Measurements from ENCODE around the gene ENPP1. TPM values are rescaled to one million over a fixed set of nuclear protein-coding genes. Genes with fewer than 3 reads are reported as not detected.

The ENPP1 gene
- total and polyA plus RNA-seq, 2 of the 4 experiments (the other 2 are of a cell fraction) = 10.9 to 38.9 TPM

GRCh38 chr6:131773284-131773950 is 34.4 kb upstream of the ENPP1 start:
- Histone ChIP-seq H3K4me3 (ENCODE audit: insufficient read depth, low read depth, low read length) (no peak overlapping the region), H4K5ac (ENCODE audit: low read depth, low read length) (no peak overlapping the region), H3K23ac (ENCODE audit: low read depth, low read length) (no peak overlapping the region), H3K4ac (ENCODE audit: low read depth, low read length) (no peak overlapping the region), H2BK120ac (ENCODE audit: low read depth, low read length) (no peak overlapping the region), H3K9ac (ENCODE audit: low read depth, low read length) (no peak overlapping the region), H3K14ac (replicated peaks; ENCODE audit: low read depth, low read length) (no peak overlapping the region), H2AFZ (replicated peaks; ENCODE audit: low read length, poor library complexity) (no peak overlapping the region), H3K18ac (ENCODE audit: low read depth, low read length) (no peak overlapping the region), H3K4me2 (ENCODE audit: low read depth, low read length) (no peak overlapping the region), H2BK5ac (ENCODE audit: low read depth, low read length, poor library complexity, severe bottlenecking) (no peak overlapping the region), H3K36me3 (ENCODE audit: control insufficient read depth, insufficient read depth, low read length) (no peaks in the 10 kb centered on the region), H4K91ac (ENCODE audit: insufficient read depth, low read depth, low read length) (no peak overlapping the region), H2AK5ac (ENCODE audit: low read depth, low read length) (no peak overlapping the region), H3K9me3 (ENCODE audit: control insufficient read depth, insufficient read depth, low read length) (no peaks in the 10 kb centered on the region), H4K8ac (ENCODE audit: low read depth in 2 of 2, low read length in 2 of 2) (no peak overlapping the region), H3K27ac (ENCODE audit: insufficient read depth, low read length) (no peak overlapping the region), H3K4me1 (ENCODE audit: control insufficient read depth, insufficient read depth, low read length) (peaks cover 2% of the 10 kb centered on the region; the same call in 1 of the 2 replicates), H2BK20ac (ENCODE audit: low read depth, low read length) (no peak overlapping the region), H2AK9ac (replicated peaks; ENCODE audit: low read depth, low read length, poor library complexity) (no peak overlapping the region), H3K79me1 (ENCODE audit: low read depth in 1 of 2, low read length in 2 of 2) (no peaks in the 10 kb centered on the region), H4K20me1 (ENCODE audit: insufficient read depth, low read length) (no peaks in the 10 kb centered on the region), H3K27me3 (ENCODE audit: control insufficient read depth, insufficient read depth, low read length) (no peaks in the 10 kb centered on the region; the same call in 1 of the 2 replicates), H3K56ac (ENCODE audit: extremely low read depth, insufficient read depth, low read length) (no peak overlapping the region), H2BK15ac (ENCODE audit: low read depth, low read length) (no peak overlapping the region), H3K9me1 (ENCODE audit: insufficient read depth, low read length) (peaks cover 1% of the 10 kb centered on the region; the same call in 1 of the 2 replicates)
- BruUV-seq (replicated peaks) = no TSS peak
- ChIA-PET POLR2A (ENCODE audit: unreplicated experiment) (no interaction called here), CTCF (interaction anchor here (0.6 kb wide), 1 partner anchor 355 kb away, joined by 3 read pairs; no protein-coding TSS in a partner anchor)
- dilution Hi-C loops (cut with HindIII; ENCODE audit: low sequenced_read_pairs, unreplicated experiment) = no loop called here
- no peak for TF ChIP-seq ELK1 (IDR thresholded peaks at IDR 0.05; ENCODE audit: borderline replicate concordance, low read depth, low read length)
- TF ChIP-seq SMC3 (IDR thresholded peaks at IDR 0.05; ENCODE audit: low read depth, low read length) = no peak
- no peak for TF ChIP-seq CEBPB (IDR thresholded peaks at IDR 0.05; ENCODE audit: low read depth, low read length)
- no peak for TF ChIP-seq MXI1 (IDR thresholded peaks at IDR 0.05; ENCODE audit: borderline replicate concordance, low read depth, low read length)
- TF ChIP-seq RFX5 (IDR thresholded peaks at IDR 0.05; ENCODE audit: low read depth, low read length) = no peak
- TF ChIP-seq POLR2A (IDR thresholded peaks at IDR 0.05; ENCODE audit: low read depth, low read length) = no peak
- TF ChIP-seq USF2 (IDR thresholded peaks at IDR 0.05; ENCODE audit: low read depth, low read length) = no peak
- TF ChIP-seq RAD21 (IDR thresholded peaks at IDR 0.05; ENCODE audit: low read length) = no peak
- no peak for TF ChIP-seq MAFK (IDR thresholded peaks at IDR 0.05; ENCODE audit: low read depth, low read length)
- intact Hi-C loops (cut with micrococcal nuclease) = no loop called here
- no peak for ATAC-seq (ENCODE audit: low read depth)
- in situ Hi-C loops (cut with MboI; ENCODE audit: low sequenced_read_pairs) = no loop called here
- WGBS, 2 experiments (ENCODE audit: extremely low coverage in 2 of 2, insufficient read length in 1 of 2) = 60% methylated on average over 2 of the region's 4 CpGs; no CpG with 5 or more reads in 1 of the 2 experiments
- no peak for DNase-seq

Measured in IMR-90 (cell line).